D341Med (cell line): ENCODE data around the gene LRRFIP1.
A peak's percentile ranks its signal among the peaks of the same experiment; 100 is the strongest.

ENCODE experiments used
- DNase-seq: peaks from one replicate; pipeline ENCODE4 v3.0.0; 2012; ENCODE audit warnings: low spot score

Gene LRRFIP1

GRCh38 chr2:237689336-237690131 lies 62.1 kb downstream of the LRRFIP1 start:
- no peak for DNase-seq

- no peak for DNase-seq
Observed at GRCh38 chr2:237691029-237691907, 63.9 kb downstream of the LRRFIP1 start.

- peak; percentile 97 for DNase-seq
Observed at GRCh38 chr2:237691908-237692600, 64.7 kb downstream of the LRRFIP1 start.

DNA sequence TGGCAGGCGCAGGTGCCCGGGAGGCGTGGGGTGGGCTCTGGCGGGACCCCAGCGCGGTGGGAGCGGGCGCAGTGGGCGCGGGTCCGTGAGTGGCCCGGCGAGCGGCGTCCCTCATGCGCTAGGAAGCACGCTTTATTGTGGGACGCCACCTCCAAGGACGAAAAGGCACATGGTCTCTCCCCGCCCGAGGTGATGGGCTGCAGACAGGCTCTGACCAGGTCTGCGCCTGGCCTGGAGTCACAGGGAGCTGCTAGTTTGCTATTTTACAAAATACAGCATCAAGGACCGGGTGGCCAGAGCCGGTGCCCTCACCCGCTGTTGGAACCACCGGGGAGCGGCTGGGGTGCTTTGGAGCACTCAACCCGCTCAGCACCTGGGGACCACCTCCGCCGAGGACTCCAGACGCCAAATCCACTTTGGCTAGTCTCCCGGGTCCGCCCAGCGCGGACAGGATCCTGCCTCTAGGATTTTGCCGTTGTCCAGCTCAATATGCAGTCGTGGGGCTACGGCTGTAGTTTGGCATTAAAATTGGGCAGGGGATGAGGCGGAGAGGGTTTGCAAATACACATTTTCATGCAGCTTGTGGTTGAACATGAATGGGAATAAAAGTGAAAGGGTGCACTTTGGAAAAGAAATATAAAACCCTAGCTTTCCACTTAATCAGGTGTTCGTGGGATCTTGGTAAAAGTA lies 65.4 kb downstream of the LRRFIP1 start:
- DNase-seq: peak; percentile 60

- no peak for DNase-seq
Observed at GRCh38 chr2:237693291-237693994, 66.1 kb downstream of the LRRFIP1 start.

- DNase-seq: no peak
Observed at GRCh38 chr2:237694415-237695194, 67.2 kb downstream of the LRRFIP1 start.

DNA sequence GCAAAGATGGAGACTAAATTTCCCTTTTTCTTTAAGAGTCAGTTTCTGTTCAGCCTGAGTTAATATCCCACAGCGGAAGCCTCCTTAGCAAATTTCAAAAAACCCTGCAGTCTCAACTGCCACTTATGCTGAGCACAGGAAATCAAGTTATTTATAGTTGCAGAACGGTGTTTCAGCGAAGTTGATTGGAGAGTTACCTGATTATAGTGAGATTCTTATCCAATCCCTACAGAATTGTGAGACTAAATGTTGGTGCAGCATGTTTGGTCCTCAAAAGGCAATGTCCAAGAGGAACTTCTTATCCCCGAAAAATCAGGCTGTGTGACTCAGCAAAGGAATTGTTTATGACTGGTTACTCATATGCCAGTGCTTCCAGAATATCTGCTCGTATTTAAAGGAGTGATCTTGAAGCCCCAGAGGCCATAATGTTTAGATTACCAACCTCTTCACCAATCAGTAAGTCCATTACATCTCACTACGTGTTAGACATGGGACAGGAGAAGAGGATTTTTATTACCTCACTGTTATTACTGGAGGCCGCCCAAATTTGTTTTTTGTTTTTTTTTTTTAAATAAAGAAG lies 67.9 kb downstream of the LRRFIP1 start:
- DNase-seq: no peak

DNA sequence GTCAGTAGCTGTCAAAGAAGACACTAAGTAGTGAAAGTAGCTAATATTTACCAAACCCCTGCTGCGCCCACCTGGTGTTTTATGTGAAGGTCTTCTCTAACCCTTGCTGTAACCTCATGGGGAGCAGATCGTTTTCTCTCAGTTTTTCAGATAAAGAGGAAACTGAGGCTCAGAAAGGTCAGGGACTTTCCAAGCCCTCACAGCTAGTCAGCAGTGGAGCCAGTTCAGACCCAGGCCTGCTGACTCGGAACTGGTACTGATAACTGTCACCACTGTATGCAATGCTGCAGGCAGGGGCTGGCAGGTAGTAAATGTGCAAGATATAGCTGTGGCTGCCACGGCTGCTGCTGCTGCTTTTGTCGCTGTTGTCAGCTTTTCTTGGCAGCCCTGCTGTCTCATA lies 69.1 kb downstream of the LRRFIP1 start:
- no peak for DNase-seq

GRCh38 chr2:237697586-237698357 lies 70.4 kb downstream of the LRRFIP1 start:
- DNase-seq: no peak

DNA sequence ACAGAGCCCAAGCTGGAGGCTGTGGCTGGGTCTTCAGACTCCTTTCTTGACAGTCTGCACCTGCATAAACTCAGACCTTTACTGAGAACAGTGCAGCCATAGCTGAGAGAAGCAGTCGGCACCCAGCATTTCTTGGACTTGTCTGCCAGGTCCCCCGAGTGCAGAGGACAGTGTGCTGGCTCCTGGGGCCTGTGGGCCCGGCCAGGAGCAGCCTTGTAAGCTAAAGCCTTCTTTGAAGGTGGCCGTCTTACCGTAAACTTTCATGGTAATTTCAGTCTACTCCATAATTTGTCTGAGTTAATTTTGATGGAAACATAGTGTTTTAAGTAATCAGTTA lies 70.9 kb downstream of the LRRFIP1 start:
- DNase-seq: no peak

DNA sequence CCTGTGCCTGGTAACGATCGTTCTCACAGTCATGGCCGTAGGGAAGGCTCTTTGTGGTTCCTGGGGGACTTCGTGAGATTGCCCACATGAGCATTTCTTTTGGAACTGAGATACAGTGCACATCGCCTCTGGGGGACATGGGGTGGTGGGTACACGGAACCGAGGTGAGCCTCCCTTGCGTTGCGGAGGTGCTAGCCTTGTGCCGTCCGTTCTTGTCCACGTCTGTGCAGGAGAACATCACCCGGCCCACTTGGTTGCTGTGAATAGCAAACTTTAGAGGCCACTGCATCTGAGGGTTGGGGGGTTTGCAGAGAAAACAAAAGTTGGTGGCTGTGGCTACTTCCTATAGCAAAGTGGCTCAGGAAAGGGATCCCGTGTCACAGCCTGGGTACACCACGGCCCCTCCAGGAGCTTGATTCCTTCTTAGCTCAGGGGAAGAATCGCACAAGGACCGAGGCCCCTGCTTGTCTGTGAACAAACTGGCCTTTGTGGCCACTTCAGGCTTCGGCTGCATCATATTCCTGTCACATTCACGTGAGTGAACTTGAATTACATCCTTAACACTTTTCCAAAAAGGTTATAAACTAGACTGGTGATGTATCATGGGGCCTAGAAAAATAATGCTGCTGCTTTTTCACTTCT lies 72.6 kb downstream of the LRRFIP1 start:
- no peak for DNase-seq

- no peak for DNase-seq
Observed at GRCh38 chr2:237700512-237701032, 73.2 kb downstream of the LRRFIP1 start.

- no peak for DNase-seq
Observed at GRCh38 chr2:237701033-237701858, 73.9 kb downstream of the LRRFIP1 start.

GRCh38 chr2:237701859-237702390 lies 74.5 kb downstream of the LRRFIP1 start:
- no peak for DNase-seq

GRCh38 chr2:237702441-237703391 lies 75.3 kb downstream of the LRRFIP1 start:
- DNase-seq: no peak
